Ovary (tissue), 3 donors: ENCODE data around the gene ZFP92.

Experiments
- CTCF ChIP-seq, 3 donors: fragments of 450-650 bp in 2 of 3; fragments of 200-600 bp in 1 of 3; IDR thresholded peaks; one replicate each; pipeline versions ENCODE4 v1.5.1 to v1.8.0; 2016 to 2022; ENCODE audit warnings: antibody characterized with exemption in 3 of 3, mild to moderate bottlenecking in 1 of 3
- POLR2A ChIP-seq: fragments of 450-650 bp; IDR thresholded peaks from one replicate; pipeline ENCODE4 v1.6.1; 2017; ENCODE audit warnings: antibody characterized with exemption, mild to moderate bottlenecking, moderate library complexity
- donor health status: DM: no; HTN: no; CAD: no.

- TF ChIP-seq POLR2A (no peak), CTCF (IDR thresholded peaks at IDR 0.05) (no peak)
Measured at GRCh38 chrX:153387987-153388721, 23.1 kb upstream of the ZFP92 start.
